IMR-90 (cell line): Measurements from ENCODE around the gene NEK9. TPM values are rescaled to one million over a fixed set of nuclear protein-coding genes. Genes with fewer than 3 reads are reported as not detected.

Source experiments
- ATAC-seq: fragments of 200-7000 bp; cut with Tn5 transposase; 2 replicates; pipeline ENCODE4 v1.9.1; 2020; ENCODE audit warnings: low read depth, mild to moderate bottlenecking, moderate library complexity
- BruUV-seq: library from RNA; stranded (reverse); fragments of 400-500 nt; replicated peaks from 2 replicates; lab custom pipeline; 2021; lab: Mats Ljungman, UMichigan
- CTCF ChIA-PET: fragments of 300-600 bp; formaldehyde crosslinking; extraction: SDS; loops from one replicate; lab custom pipeline; 2021; ENCODE audit warnings: antibody characterized with exemption; lab: Yijun Ruan, JAX
- POLR2A ChIA-PET: fragments of 300-600 bp; sonication (Branson Sonifier 250); formaldehyde crosslinking; loops from one replicate; lab custom pipeline; 2022; ENCODE audit warnings: antibody characterized with exemption; ENCODE audit not compliant: unreplicated experiment; lab: Charles Lee
- DNase-seq: peaks from one replicate; pipeline ENCODE4 v3.0.0; 2013
- H2AFZ ChIP-seq: replicated peaks from 2 replicates; pipeline ENCODE3; 2013; ENCODE audit warnings: low read length, mild to moderate bottlenecking; ENCODE audit not compliant: poor library complexity
- H2AK5ac ChIP-seq: 2 replicates; pipeline ENCODE4 v1.6.1; 2013; ENCODE audit warnings: low read depth, low read length, inconsistent platforms
- H2AK9ac ChIP-seq: replicated peaks from 2 replicates; pipeline ENCODE3; 2013; ENCODE audit warnings: mild to moderate bottlenecking, low read depth, low read length, moderate library complexity; ENCODE audit not compliant: poor library complexity
- H2BK120ac ChIP-seq: 2 replicates; pipeline ENCODE4 v1.6.1; 2013; ENCODE audit warnings: low read depth, low read length, inconsistent platforms
- H2BK15ac ChIP-seq: 3 replicates; pipeline ENCODE4 v1.6.1; 2013; ENCODE audit warnings: low read depth, low read length, inconsistent platforms
- H2BK20ac ChIP-seq: 2 replicates; pipeline ENCODE4 v1.6.1; 2013; ENCODE audit warnings: low read depth, mild to moderate bottlenecking, inconsistent platforms, low read length, moderate library complexity
- H2BK5ac ChIP-seq: 2 replicates; pipeline ENCODE4 v1.6.1; 2013; ENCODE audit warnings: mild to moderate bottlenecking, low read depth, low read length, inconsistent platforms; ENCODE audit not compliant: poor library complexity, severe bottlenecking
- H3K14ac ChIP-seq: replicated peaks from 2 replicates; pipeline ENCODE4 v1.6.1; 2013; ENCODE audit warnings: low read depth, low read length, inconsistent platforms
- H3K18ac ChIP-seq: 2 replicates; pipeline ENCODE4 v1.6.1; 2013; ENCODE audit warnings: low read depth, low read length, control low read depth
- H3K23ac ChIP-seq: 2 replicates; pipeline ENCODE4 v1.6.1; 2013; ENCODE audit warnings: low read depth, low read length, inconsistent platforms
- H3K27ac ChIP-seq: 2 replicates; pipeline ENCODE4 v1.5.1; 2013; ENCODE audit warnings: mild to moderate bottlenecking, control low read depth, low read length; ENCODE audit not compliant: insufficient read depth
- H3K27me3 ChIP-seq: 2 replicates; pipeline ENCODE4 v1.6.1; 2013; ENCODE audit warnings: low read length; ENCODE audit not compliant: control insufficient read depth, insufficient read depth
- H3K36me3 ChIP-seq: 2 replicates; pipeline ENCODE4 v1.6.1; 2013; ENCODE audit warnings: low read length, mixed read lengths; ENCODE audit not compliant: control insufficient read depth, insufficient read depth
- H3K4ac ChIP-seq: 2 replicates; pipeline ENCODE4 v1.6.1; 2013; ENCODE audit warnings: low read depth, low read length, inconsistent platforms
- H3K4me1 ChIP-seq: 2 replicates; pipeline ENCODE4 v1.6.1; 2013; ENCODE audit warnings: low read length, mixed read lengths; ENCODE audit not compliant: control insufficient read depth, insufficient read depth
- H3K4me2 ChIP-seq: 2 replicates; pipeline ENCODE4 v1.6.1; 2013; ENCODE audit warnings: low read depth, mild to moderate bottlenecking, control low read depth, low read length, moderate library complexity
- H3K4me3 ChIP-seq: 2 replicates; pipeline ENCODE4 v1.5.1; 2013; ENCODE audit warnings: low read depth, mild to moderate bottlenecking, control low read depth, low read length, moderate library complexity; ENCODE audit not compliant: insufficient read depth
- H3K56ac ChIP-seq: 2 replicates; pipeline ENCODE4 v1.6.1; 2013; ENCODE audit warnings: low read length, inconsistent platforms; ENCODE audit not compliant: insufficient read depth; ENCODE audit errors: extremely low read depth
- H3K79me1 ChIP-seq, 2 experiments: 2 replicates each; pipeline ENCODE4 v1.6.1; 2013; ENCODE audit warnings: low read length in 2 of 2, inconsistent platforms in 1 of 2, low read depth in 1 of 2
- H3K9ac ChIP-seq: 2 replicates; pipeline ENCODE4 v1.6.1; 2013; ENCODE audit warnings: low read depth, low read length, control low read depth
- H3K9me1 ChIP-seq: 2 replicates; pipeline ENCODE4 v1.6.1; 2013; ENCODE audit warnings: low read length, inconsistent platforms; ENCODE audit not compliant: insufficient read depth
- H3K9me3 ChIP-seq: 2 replicates; pipeline ENCODE4 v1.6.1; 2013; ENCODE audit warnings: low read length; ENCODE audit not compliant: control insufficient read depth, insufficient read depth
- H4K20me1 ChIP-seq: 2 replicates; pipeline ENCODE4 v1.6.1; 2013; ENCODE audit warnings: low read length, inconsistent platforms; ENCODE audit not compliant: insufficient read depth
- H4K5ac ChIP-seq: 2 replicates; pipeline ENCODE4 v1.6.1; 2013; ENCODE audit warnings: mild to moderate bottlenecking, low read depth, low read length, control low read depth
- H4K8ac ChIP-seq, 2 experiments: 2 replicates each; pipeline ENCODE4 v1.6.1; 2013; ENCODE audit warnings: low read depth in 2 of 2, low read length in 2 of 2, control low read depth in 1 of 2, inconsistent platforms in 1 of 2
- H4K91ac ChIP-seq: 2 replicates; pipeline ENCODE4 v1.6.1; 2013; ENCODE audit warnings: low read depth, low read length, inconsistent platforms; ENCODE audit not compliant: insufficient read depth
- NFE2L2 ChIP-seq: fragments of 150-350 bp; IDR thresholded peaks from 2 replicates; pipeline ENCODE4 v1.6.1; 2016; ENCODE audit warnings: low read depth, mild to moderate bottlenecking, low read length
- WGBS, 2 experiments: methylation state at CpG; one replicate each; pipeline versions ENCODE4 v1.1.5 to v1.1.7; 2013; ENCODE audit warnings: missing lambda C conversion rate in 2 of 2; ENCODE audit not compliant: insufficient read length in 1 of 2; ENCODE audit errors: extremely low coverage in 2 of 2; 5-methylcytosine and 5-hydroxymethylcytosine counted together
- dilution Hi-C: fragments of 300-500 bp; cut with HindIII; formaldehyde crosslinking; loops from one replicate; pipeline ENCODE4 v1.14.3; 2018; ENCODE audit warnings: low sequenced_read_pairs; ENCODE audit not compliant: unreplicated experiment
- in situ Hi-C: fragments of 300-500 bp; cut with MboI; formaldehyde crosslinking; loops from 3 replicates; pipeline ENCODE4 v1.14.3; 2019; ENCODE audit warnings: low sequenced_read_pairs, inconsistent platforms, mixed read lengths
- intact Hi-C: fragments of 100-400 bp; cut with micrococcal nuclease; formaldehyde crosslinking; loops from 2 replicates; pipeline ENCODE4 v1.10.0; 2022
- polyA plus RNA-seq, 3 experiments: library from polyadenylated mRNA; depleted of rRNA; stranded (reverse); fragments of >200 nt; gene quantifications; 2 replicates each; pipeline ENCODE4 v1.2.3, GENCODE V29; 2012; ENCODE audit warnings: low replicate concordance in 1 of 3
- total RNA-seq: library from RNA; depleted of rRNA; stranded (reverse); fragments of >200 nt; gene quantifications from 2 replicates; pipeline ENCODE4 v1.2.3, GENCODE V29; 2012

Gene NEK9
- total and polyA plus RNA-seq, 2 of the 4 experiments (the other 2 are of a cell fraction), result 22.9 to 23.2 TPM

DNA sequence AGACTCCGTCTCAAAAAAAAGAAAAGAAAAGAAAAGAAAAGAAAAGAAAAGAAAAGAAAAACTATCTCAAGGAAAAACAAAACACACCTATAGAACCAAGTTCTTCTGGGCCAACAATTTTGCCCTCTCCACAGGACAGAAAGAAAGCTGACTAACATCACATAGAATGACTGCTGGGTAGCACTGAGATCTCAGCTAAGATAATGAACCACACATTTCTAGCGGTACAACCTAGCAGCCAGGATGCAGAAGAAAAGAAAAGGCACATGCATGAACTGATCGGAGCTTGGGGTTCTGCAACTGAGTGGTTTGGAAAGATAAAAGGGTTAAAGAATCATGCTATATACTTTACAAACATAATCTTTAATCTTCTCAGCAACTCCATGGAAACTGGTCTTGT is 30.1 kb upstream of the NEK9 start:
- Histone ChIP-seq H4K5ac (no peak overlapping the region), H3K9me1 (peaks cover 7% of the 10 kb centered on the region), H3K18ac (no peak overlapping the region), H3K4me3 (no peak overlapping the region), H2BK20ac (no peak overlapping the region), H3K79me1 (peaks cover 13 to 75% of the 10 kb centered on the region in 2 experiments), H2AFZ (no peak overlapping the region), H3K27ac (no peak overlapping the region), H3K14ac (no peak overlapping the region), H3K4me2 (no peak overlapping the region), H2AK5ac (no peak overlapping the region), H3K36me3 (no peaks in the 10 kb centered on the region), H3K23ac (no peak overlapping the region), H4K8ac (no peak overlapping the region), H2BK5ac (no peak overlapping the region), H2BK120ac (no peak overlapping the region), H4K20me1 (peaks cover 54% of the 10 kb centered on the region), H3K56ac (no peak overlapping the region), H2AK9ac (no peak overlapping the region), H3K27me3 (no peaks in the 10 kb centered on the region), H3K4ac (no peak overlapping the region), H4K91ac (no peak overlapping the region), H2BK15ac (no peak overlapping the region), H3K4me1 (no peaks in the 10 kb centered on the region; the same call in 1 of the 2 replicates), H3K9ac (no peak overlapping the region), H3K9me3 (no peaks in the 10 kb centered on the region)
- ChIA-PET POLR2A (no interaction called here), CTCF (no interaction called here)
- no TSS peak for BruUV-seq
- DNase-seq (no peak), ATAC-seq (no peak)
- intact Hi-C loops (no loop called here), dilution Hi-C loops (no loop called here), in situ Hi-C loops (no loop called here)
- no CpG with 5 or more reads among the region's 3 CpGs for WGBS, 2 experiments
- TF ChIP-seq NFE2L2, result no peak
